Superior temporal gyrus (tissue), 1 donor: Measurements from ENCODE around the gene FOXD4L6.
A peak's percentile ranks its signal among the peaks of the same experiment; 100 is the strongest.
"Not testable (repeated sequence)": the region's sequence is repeated elsewhere in the genome, so short reads cannot be mapped to it uniquely, and the experiment has no call there.

Experiments used
- DNase-seq: peaks from one replicate; pipeline ENCODE4 v3.0.0-alpha.2; 2016; ENCODE audit errors: extremely low spot score

The FOXD4L6 gene

DNA sequence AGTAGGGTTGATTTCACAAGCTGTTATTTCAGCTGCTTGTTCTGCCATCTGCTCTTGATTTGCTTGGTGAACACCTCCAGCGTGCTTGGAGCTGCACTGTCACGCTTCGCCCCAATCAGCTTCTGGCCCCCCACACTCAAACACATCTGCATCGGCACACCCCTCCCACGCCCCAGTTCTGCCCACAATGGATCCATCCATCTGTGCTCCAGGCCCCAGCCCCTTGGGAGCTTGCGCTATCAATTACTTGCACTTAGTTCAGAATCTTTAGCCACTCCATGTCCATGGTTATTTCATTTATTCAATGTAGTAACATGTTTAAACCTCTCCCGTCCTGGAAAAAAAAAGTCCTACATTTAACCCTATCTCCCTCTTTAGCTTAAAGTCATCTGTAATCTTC lies 28.0 kb downstream of the FOXD4L6 start:
- peak; percentile 1 for DNase-seq

DNA sequence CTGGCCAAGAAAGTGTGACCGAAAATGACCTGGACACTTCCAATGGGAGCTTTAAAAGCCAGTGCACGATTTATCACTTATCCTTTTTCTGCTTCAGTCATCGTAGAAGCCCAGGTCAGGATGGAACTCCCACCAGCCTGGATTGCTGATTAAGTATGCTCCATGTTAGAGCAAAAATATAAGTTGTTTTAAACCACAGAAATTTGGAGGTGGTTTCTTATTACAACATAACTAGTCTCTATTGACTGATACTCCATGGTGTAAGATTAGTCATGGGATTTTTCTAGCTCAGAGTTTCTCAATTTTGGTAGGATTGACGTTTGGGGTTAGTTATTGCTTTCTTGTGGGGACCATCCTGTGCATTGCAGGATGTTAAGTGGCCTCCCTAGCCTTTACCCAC lies 29.7 kb downstream of the FOXD4L6 start:
- DNase-seq = not testable (repeated sequence)

DNA sequence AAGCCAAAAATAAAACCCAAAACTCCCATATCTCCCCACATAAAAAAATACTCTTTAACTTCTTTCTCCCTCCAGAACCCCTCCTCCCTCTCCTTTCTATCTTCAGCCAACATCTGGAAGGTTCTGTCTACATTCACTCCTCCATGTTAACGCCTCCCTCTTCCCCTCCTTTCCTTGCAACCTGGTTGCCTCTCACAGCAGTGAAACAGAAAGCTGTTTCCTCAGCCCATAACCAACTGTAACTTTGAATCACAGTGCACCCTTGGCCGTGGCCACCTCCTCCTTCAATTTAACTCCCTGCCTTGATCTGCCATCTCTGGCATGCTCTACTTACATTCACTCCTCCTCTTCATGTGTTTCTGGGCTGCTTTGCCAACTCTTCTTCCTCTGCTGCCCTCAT lies 33.4 kb downstream of the FOXD4L6 start:
- DNase-seq = not testable (repeated sequence)

DNA sequence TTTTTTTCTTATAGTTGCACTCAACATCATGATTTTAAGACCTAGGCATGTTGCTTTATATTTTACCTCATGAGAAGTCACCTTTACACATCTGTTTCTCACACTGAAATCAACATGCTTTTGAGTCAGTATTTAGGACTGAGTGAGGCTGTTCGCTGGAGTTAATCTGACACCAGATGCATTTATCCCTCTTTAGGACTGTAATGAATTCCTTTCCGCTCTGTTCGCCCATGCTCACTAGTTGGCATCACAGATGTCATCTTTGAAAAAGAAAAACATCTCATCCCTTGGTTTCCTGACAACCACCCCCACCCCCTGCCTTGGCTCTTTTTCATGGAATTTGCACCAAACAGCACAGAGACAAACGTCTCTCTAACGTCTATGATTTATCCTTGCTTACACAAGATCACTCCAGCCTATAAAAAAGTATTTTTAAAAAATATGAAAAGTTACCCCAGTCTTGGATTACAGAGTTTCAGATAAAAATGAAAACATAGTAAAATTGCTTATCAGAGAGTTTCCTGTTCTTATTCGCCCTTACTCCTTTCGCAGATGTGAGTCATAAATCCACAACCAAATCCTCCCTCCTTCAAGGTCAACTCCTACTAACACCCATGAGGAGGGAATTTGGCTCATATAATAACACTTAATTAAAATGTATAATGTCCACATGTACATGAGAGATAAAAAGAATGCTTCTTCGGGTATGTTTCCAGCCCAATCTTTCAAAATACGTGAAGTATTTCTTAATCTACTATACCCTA lies 34.3 kb downstream of the FOXD4L6 start:
- DNase-seq = not testable (repeated sequence)

GRCh38 chr9:41090922-41091321 lies 37.6 kb downstream of the FOXD4L6 start:
- not testable (repeated sequence) for DNase-seq

- DNase-seq = not testable (repeated sequence)
Measured at GRCh38 chr9:41090386-41090785, 38.1 kb downstream of the FOXD4L6 start.

DNA sequence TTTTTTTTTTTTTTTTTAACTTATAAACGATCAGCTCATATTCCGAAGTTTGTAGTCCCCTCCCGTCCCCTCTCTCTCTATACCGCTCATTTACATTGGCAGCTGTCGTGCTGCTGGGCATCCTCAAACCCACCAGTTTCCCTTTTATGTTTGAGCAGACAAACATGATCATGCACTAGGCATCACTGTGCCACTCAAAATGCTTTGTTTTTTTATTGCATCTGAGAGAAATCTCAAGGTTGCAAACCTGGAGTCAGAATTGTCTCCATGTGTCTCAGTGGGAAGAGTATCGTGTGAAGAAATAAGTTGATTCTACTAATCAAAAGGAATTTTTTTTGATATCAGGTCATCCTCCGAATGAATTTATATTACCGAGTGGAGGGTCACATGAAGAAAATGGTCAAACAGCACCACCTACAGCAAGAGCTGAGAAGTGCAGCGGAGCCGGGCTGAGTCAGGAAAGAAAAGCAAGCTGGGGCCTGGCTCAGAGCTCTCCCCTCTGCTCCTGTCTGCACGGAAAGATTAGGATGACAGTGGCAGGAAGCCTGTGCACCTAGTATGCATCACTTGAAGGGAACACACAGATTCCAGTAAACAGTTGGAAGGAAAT lies 39.9 kb downstream of the FOXD4L6 start:
- peak; percentile 16 for DNase-seq

DNA sequence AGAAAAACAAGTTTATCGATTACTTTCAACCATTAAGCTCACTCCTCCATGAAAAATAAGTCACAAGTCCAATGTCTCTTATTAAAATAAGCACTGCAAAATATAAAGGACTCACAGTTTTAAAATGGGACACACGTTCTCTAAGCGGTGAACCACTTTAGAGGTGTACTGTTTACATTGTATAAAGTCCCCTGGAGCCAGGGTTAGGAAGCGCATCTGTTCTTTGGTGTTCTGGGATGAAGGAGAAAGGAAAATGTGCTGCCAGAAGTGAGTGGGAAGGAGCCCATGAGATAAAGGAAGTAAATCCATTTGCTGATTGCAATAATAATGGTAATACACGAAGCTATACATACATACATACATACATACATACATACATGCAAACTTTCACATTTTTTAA lies 40.6 kb downstream of the FOXD4L6 start:
- DNase-seq = peak; percentile 22

DNA sequence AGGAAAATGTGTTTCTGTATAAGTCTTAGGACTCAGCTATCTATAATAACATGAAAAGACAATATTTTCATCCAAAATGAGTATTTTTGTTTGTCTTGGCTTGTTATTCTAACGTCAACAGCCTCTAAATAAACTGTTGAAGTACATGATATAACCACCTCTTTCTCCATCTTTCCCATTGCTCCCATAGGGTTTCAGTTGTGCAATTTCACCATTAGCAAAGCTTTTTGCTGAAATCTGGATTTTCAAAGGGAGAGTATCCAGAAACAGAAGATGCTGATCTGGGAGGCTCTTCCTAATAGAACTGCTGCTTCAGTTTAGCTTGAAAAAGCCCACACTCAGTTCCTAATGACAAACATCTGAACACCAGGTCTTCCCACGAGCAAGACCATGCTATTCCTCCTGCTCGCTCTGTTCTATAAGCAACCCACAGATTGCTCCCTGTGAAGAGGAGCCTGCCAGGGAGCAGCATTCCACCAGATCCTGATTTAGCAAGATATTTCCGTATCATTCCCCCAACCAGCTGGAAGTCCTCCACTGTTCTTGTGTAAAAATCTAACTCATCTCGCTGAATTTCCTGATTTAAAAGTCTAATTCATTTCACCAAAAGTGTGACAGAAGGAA lies 41.2 kb downstream of the FOXD4L6 start:
- DNase-seq = peak; percentile 68

DNA sequence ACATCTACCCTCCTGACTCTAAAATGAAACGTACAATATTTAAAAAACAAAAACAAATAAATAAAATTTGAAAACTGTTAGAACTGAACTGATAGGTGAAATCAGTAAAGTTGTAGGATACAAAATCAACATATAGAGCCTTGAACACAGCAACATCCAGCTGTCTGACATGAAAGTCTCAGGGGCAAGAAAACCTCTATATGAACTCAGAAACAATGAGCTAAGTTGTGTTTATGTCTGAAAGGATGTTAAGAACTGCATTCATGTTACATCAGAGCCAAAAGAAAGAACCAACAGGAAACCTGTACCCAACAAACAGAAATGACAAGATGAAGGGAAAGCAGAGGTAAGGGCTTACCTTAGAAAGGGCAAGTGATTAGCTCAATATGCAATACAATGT lies 41.8 kb downstream of the FOXD4L6 start:
- not testable (repeated sequence) for DNase-seq

DNA sequence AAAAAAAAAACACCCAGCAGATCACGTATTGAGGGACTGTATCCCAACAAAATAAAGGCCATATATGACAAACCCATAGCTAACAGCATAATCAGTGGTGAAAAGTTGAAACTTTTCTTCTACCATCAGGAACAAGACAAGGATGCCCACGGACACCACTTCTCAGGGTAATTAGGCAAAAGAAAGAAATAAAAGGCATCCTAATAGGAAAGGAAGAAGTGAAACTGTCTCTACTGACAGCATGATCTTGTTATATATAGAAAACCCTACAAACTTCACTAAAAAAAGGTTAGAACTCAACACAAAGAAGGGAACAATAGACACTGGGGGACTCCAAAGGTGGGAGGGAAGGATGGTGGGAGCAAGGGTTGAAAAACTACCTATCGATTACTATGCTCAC lies 42.3 kb downstream of the FOXD4L6 start:
- not testable (repeated sequence) for DNase-seq

- DNase-seq = not testable (repeated sequence)
Measured at GRCh38 chr9:41082358-41082757, 46.1 kb downstream of the FOXD4L6 start.

DNA sequence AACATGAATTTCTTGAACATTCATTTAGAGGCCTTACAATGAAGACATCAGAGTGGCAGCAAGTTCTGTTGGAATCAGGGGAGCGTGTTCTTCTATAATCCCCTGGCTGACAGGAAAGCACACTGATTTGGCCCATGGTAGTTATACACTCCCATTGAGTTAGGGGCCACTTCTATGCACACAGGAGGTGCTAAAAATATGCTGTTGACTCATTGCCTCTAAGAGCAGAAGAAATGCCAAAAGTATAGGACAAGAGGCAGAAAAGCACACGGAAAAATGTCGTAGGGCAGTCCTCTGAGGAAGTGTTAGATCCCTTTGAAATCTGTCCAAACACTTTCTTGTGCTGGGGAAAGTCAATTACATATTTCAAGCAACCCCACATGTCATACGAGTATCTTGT lies 49.0 kb downstream of the FOXD4L6 start:
- DNase-seq = not testable (repeated sequence)

- not testable (repeated sequence) for DNase-seq
Measured at GRCh38 chr9:41077586-41077985, 50.9 kb downstream of the FOXD4L6 start.
